ENCODE results near the gene GPX6. TPM values are rescaled to one million over a fixed set of nuclear protein-coding genes. Genes with fewer than 3 reads are reported as not detected.

Gene GPX6
- total RNA-seq, 1 experiment from 2014 or later: not detected

- BruUV-seq (replicated peaks): TSS peak; percentile 100
- H3K36me3 ChIP-seq (ENCODE audit: control insufficient read depth, insufficient read depth, low read length): no peaks in the 10 kb centered on the region
- DNase-seq (ENCODE audit: low read depth, low spot score) (peak; percentile 97), ATAC-seq (peak; percentile 99)
- TF ChIP-seq SIN3A (IDR thresholded peaks at IDR 0.05; ENCODE audit: borderline replicate concordance, insufficient read depth, low read depth, low read length): no peak
- TF ChIP-seq REST (IDR thresholded peaks at IDR 0.05; ENCODE audit: insufficient read depth in 1 of 2, low read depth in 2 of 2, low read length in 1 of 2): no peak; a peak in 1 of 4 replicates
- TF ChIP-seq TCF7L2 (IDR thresholded peaks at IDR 0.05; ENCODE audit: low read depth, low read length): peak; percentile 87
- TF ChIP-seq POLR2AphosphoS5 (IDR thresholded peaks at IDR 0.05; ENCODE audit: low read depth, low read length): peak; percentile 34; the same call in 1 of the 2 replicates
- TF ChIP-seq CTCF (IDR thresholded peaks at IDR 0.05): peak; percentile 80
- intact Hi-C loops (cut with micrococcal nuclease; ENCODE audit: unreplicated experiment) (no loop called here), in situ Hi-C loops (cut with HindIII; ENCODE audit: low pct_unique_long_range_greater_than_20kb, low sequenced_read_pairs) (no loop called here)
- peak overlapping the region; percentile 40; the same call in 1 of the 2 replicates for H3K27ac ChIP-seq (ENCODE audit: low read length)
- peak overlapping the region; percentile 33 to 58 for H3K4me3 ChIP-seq (ENCODE audit: low read depth in 2 of 2, low read length in 2 of 2)
- H3K27me3 ChIP-seq (ENCODE audit: control insufficient read depth, insufficient read depth, low read length): peaks cover 9% of the 10 kb centered on the region; the same call in 1 of the 2 replicates
- CTCF ChIA-PET: interaction anchor here (0.6 to 1.2 kb wide), 3 partner anchors 29 to 101 kb away, joined by 3 to 7 read pairs (median 3); no protein-coding TSS in a partner anchor
- POLR2A ChIA-PET: no interaction called here
- no peaks in the 10 kb centered on the region for H3K9me3 ChIP-seq (ENCODE audit: control insufficient read depth, insufficient read depth, low read depth, low read length)
- H3K4me1 ChIP-seq (ENCODE audit: control insufficient read depth, insufficient read depth, low read length): peaks cover 7% of the 10 kb centered on the region; the same call in 1 of the 2 replicates
Observed at GRCh38 chr6:28542440-28543296, 27.1 kb upstream of the GPX6 start.

GRCh38 chr6:28541996-28542395 lies 26.4 kb upstream of the GPX6 start:
- H3K27me3 ChIP-seq (ENCODE audit: control insufficient read depth, insufficient read depth, low read length): peaks cover 9% of the 10 kb centered on the region; the same call in 1 of the 2 replicates
- ChIA-PET CTCF (interaction anchor here (1.2 kb wide), 1 partner anchor 53 kb away, joined by 7 read pairs; no protein-coding TSS in a partner anchor), POLR2A (no interaction called here)
- in situ Hi-C loops (cut with HindIII; ENCODE audit: low pct_unique_long_range_greater_than_20kb, low sequenced_read_pairs): no loop called here
- TF ChIP-seq REST (IDR thresholded peaks at IDR 0.05; ENCODE audit: insufficient read depth in 1 of 2, low read depth in 2 of 2, low read length in 1 of 2): no peak
- TF ChIP-seq SIN3A (IDR thresholded peaks at IDR 0.05; ENCODE audit: borderline replicate concordance, insufficient read depth, low read depth, low read length): no peak
- no peak for TF ChIP-seq CTCF (IDR thresholded peaks at IDR 0.05)
- no peak for TF ChIP-seq TCF7L2 (IDR thresholded peaks at IDR 0.05; ENCODE audit: low read depth, low read length)
- no peak for TF ChIP-seq POLR2AphosphoS5 (IDR thresholded peaks at IDR 0.05; ENCODE audit: low read depth, low read length)
- H3K4me1 ChIP-seq (ENCODE audit: control insufficient read depth, insufficient read depth, low read length): peaks cover 11% of the 10 kb centered on the region
- H3K36me3 ChIP-seq (ENCODE audit: control insufficient read depth, insufficient read depth, low read length): no peaks in the 10 kb centered on the region
- H3K9me3 ChIP-seq (ENCODE audit: control insufficient read depth, insufficient read depth, low read depth, low read length): no peaks in the 10 kb centered on the region
- peak overlapping the region; percentile 40; the same call in 1 of the 2 replicates for H3K27ac ChIP-seq (ENCODE audit: low read length)
- no peak for ATAC-seq
- DNase-seq (ENCODE audit: low read depth, low spot score): no peak
- BruUV-seq (replicated peaks): no TSS peak
- intact Hi-C loops (cut with micrococcal nuclease; ENCODE audit: unreplicated experiment): no loop called here
- H3K4me3 ChIP-seq (ENCODE audit: low read depth in 2 of 2, low read length in 2 of 2): peak overlapping the region; percentile 33 to 58

Measured in Panc1 (cell line).